H1 (cell line): Measurements from ENCODE around the gene SPTBN4. TPM values are rescaled to one million over a fixed set of nuclear protein-coding genes. Genes with fewer than 3 reads are reported as not detected.

ENCODE experiments used
- CHD7 ChIP-seq: fragments of 300-600 bp; sonication (generic); IDR thresholded peaks from 2 replicates; pipeline ENCODE4 v1.7.1; 2012; ENCODE audit warnings: low read length, moderate library complexity, mild to moderate bottlenecking, inconsistent platforms; ENCODE audit not compliant: insufficient replicate concordance
- FOSL1 ChIP-seq: IDR thresholded peaks from 2 replicates; pipeline ENCODE4 v1.6.1; 2011; ENCODE audit warnings: mild to moderate bottlenecking, low read depth, low read length, moderate library complexity; ENCODE audit not compliant: insufficient read depth
- KDM1A ChIP-seq: fragments of 200-600, 300-600 bp; sonication (generic); IDR thresholded peaks from 2 replicates; pipeline ENCODE4 v1.7.1; 2016; ENCODE audit warnings: mild to moderate bottlenecking, low read length, borderline replicate concordance
- MAX ChIP-seq: IDR thresholded peaks from 2 replicates; pipeline ENCODE4 v1.6.1; 2012; ENCODE audit warnings: inconsistent platforms
- POLR2A ChIP-seq, 2 experiments: IDR thresholded peaks; 1 replicate in 1 of 2; 2 replicates in 1 of 2; pipeline ENCODE4 v1.6.1; 2011; ENCODE audit warnings: low read depth in 2 of 2, low read length in 2 of 2, mild to moderate bottlenecking in 2 of 2; ENCODE audit errors: control extremely low read depth in 1 of 2
- polyA plus RNA-seq, 7 experiments: library from polyadenylated mRNA; depleted of rRNA in 3 of 7; stranded (reverse) in 5 of 7; unstranded in 2 of 7; fragments of >200 nt in 5 of 7; fragments of 200-250 nt in 2 of 7; gene quantifications; 1 replicate in 5 of 7; 2 replicates in 1 of 7; 4 replicates in 1 of 7; pipeline versions ENCODE4 v1.2.1 to v1.2.3, GENCODE V29; 2011 to 2013; ENCODE audit warnings: missing spikeins in 2 of 7, mixed read lengths in 2 of 7
- total RNA-seq: library from RNA; stranded (reverse); fragmentation: NEBNext Ultra II Directional; extraction: Animal tissue kit (Norgen Biotek cat#: 25700); gene quantifications from 2 replicates; pipeline ENCODE4 v1.2.1, GENCODE V29; 2021

The SPTBN4 gene
- total and polyA plus RNA-seq, 2 of the 8 experiments (the other 6 are each of a cell fraction or from before 2014, with no cell fraction given) = 1.9 to 3.0 TPM

GRCh38 chr19:40611096-40611495 lies 144.3 kb downstream of the SPTBN4 start (continued):
- TF ChIP-seq POLR2A (IDR thresholded peaks at IDR 0.05; ENCODE audit: control extremely low read depth in 1 of 2, low read depth in 2 of 2, low read length in 2 of 2) = no peak
- no peak for TF ChIP-seq MAX
- no peak for TF ChIP-seq KDM1A
- TF ChIP-seq CHD7 = no peak
- no peak for TF ChIP-seq FOSL1
